ENCODE data around the gene ARHGEF28. TPM values are rescaled to one million over a fixed set of nuclear protein-coding genes. Genes with fewer than 3 reads are reported as not detected.

The ARHGEF28 gene
- total RNA-seq, 1 experiment from 2014 or later, result 0.57 TPM

- DNase-seq, result no peak
- H3K9me3 ChIP-seq (ENCODE audit: control insufficient read depth, low read depth, low read length), result no peaks in the 10 kb centered on the region
- no peak overlapping the region for H4K8ac ChIP-seq (replicated peaks; ENCODE audit: insufficient read length, low read depth, low read length)
- Mint-ChIP-seq H3K4me1 (no peaks in the 10 kb centered on the region), H3K4me3 (no peak overlapping the region), H3K36me3 (ENCODE audit: insufficient read depth in 1 of 3, low read depth in 3 of 3) (peaks cover 0 to 2% (median 0%) of the 10 kb centered on the region in 3 experiments; a peak in 1 of 7 replicates), H3K9me3 (no peaks in the 10 kb centered on the region), H3K27me3 (ENCODE audit: low read depth) (no peaks in the 10 kb centered on the region), H3K27ac (no peak overlapping the region)
- no peak overlapping the region for H3K4ac ChIP-seq (ENCODE audit: low read depth, low read length)
- no peak overlapping the region for H2BK20ac ChIP-seq (ENCODE audit: low read depth, low read length, poor library complexity, severe bottlenecking)
- H3K18ac ChIP-seq (ENCODE audit: insufficient read length, low read depth, low read length), result no peak overlapping the region
- H2AFZ ChIP-seq (ENCODE audit: low read length), result no peak overlapping the region
- no peak overlapping the region for H3K4me2 ChIP-seq (ENCODE audit: insufficient read depth, insufficient read length, low read length)
- no peak overlapping the region for H2BK15ac ChIP-seq (ENCODE audit: low read depth, low read length)
- no peak overlapping the region for H3K23ac ChIP-seq (ENCODE audit: insufficient read length, low read depth, low read length)
- H3K27me3 ChIP-seq (ENCODE audit: insufficient read depth, low read length), result no peaks in the 10 kb centered on the region
- H3T11ph ChIP-seq (ENCODE audit: low read length), result no peak overlapping the region
- H4K20me1 ChIP-seq (ENCODE audit: control insufficient read depth, insufficient read depth, insufficient read length), result no peaks in the 10 kb centered on the region
- no peak overlapping the region for H3K14ac ChIP-seq (ENCODE audit: insufficient read depth, low read length)
- H4K91ac ChIP-seq (ENCODE audit: insufficient read length, low read depth, low read length), result no peak overlapping the region
- WGBS (ENCODE audit: extremely low coverage, insufficient read length, low lambda C conversion rate), result no CpG with 5 or more reads among the region's 4 CpGs
- H3K9ac ChIP-seq (ENCODE audit: extremely low read depth, insufficient read length, low read length), result no peak overlapping the region
- H2AK5ac ChIP-seq (ENCODE audit: insufficient read length, low read length), result no peak overlapping the region
- no peak overlapping the region for H3K56ac ChIP-seq (ENCODE audit: insufficient read length, low read depth, low read length)
- no peaks in the 10 kb centered on the region for H3K23me2 ChIP-seq (ENCODE audit: insufficient read length, low read depth, low read length, poor library complexity, severe bottlenecking)
- H3K4me1 ChIP-seq (ENCODE audit: insufficient read depth, low read length), result no peaks in the 10 kb centered on the region
- H2BK12ac ChIP-seq (ENCODE audit: insufficient read length, low read depth, low read length), result no peak overlapping the region
- H4K5ac ChIP-seq (ENCODE audit: insufficient read length, low read depth, low read length), result no peak overlapping the region
- no peaks in the 10 kb centered on the region for H3K79me2 ChIP-seq (ENCODE audit: insufficient read depth, low read length)
- no peaks in the 10 kb centered on the region for H3K79me1 ChIP-seq (ENCODE audit: insufficient read depth, low read depth, low read length, poor library complexity, severe bottlenecking)
- no peak overlapping the region for H3K27ac ChIP-seq (ENCODE audit: insufficient read length, low read depth, low read length)
- no peak overlapping the region for H2BK120ac ChIP-seq (ENCODE audit: low read depth, low read length, poor library complexity, severe bottlenecking)
- TF ChIP-seq, protein P1, sequence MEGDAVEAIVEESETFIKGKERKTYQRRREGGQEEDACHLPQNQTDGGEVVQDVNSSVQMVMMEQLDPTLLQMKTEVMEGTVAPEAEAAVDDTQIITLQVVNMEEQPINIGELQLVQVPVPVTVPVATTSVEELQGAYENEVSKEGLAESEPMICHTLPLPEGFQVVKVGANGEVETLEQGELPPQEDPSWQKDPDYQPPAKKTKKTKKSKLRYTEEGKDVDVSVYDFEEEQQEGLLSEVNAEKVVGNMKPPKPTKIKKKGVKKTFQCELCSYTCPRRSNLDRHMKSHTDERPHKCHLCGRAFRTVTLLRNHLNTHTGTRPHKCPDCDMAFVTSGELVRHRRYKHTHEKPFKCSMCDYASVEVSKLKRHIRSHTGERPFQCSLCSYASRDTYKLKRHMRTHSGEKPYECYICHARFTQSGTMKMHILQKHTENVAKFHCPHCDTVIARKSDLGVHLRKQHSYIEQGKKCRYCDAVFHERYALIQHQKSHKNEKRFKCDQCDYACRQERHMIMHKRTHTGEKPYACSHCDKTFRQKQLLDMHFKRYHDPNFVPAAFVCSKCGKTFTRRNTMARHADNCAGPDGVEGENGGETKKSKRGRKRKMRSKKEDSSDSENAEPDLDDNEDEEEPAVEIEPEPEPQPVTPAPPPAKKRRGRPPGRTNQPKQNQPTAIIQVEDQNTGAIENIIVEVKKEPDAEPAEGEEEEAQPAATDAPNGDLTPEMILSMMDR (conservative IDR thresholded peaks at IDR 0.05), result no peak
- H2BK5ac ChIP-seq (ENCODE audit: insufficient read length, low read length), result no peak overlapping the region
These were observed 34.1 kb upstream of the ARHGEF28 start for GRCh38 chr5:73591698-73592501.
